HepG2 (cell line): ENCODE results near the gene FRAS1. TPM values are rescaled to one million over a fixed set of nuclear protein-coding genes. Genes with fewer than 3 reads are reported as not detected.

Experiments used
- ATAC-seq: fragments of 200-7000 bp; cut with Tn5 transposase; 3 replicates; pipeline ENCODE4 v1.9.1; 2020; ENCODE audit warnings: mild to moderate bottlenecking, moderate library complexity
- BruUV-seq: library from RNA; stranded (reverse); fragments of 400-500 nt; replicated peaks from 2 replicates; lab custom pipeline; 2021; lab: Mats Ljungman, UMichigan
- CTCF ChIA-PET: fragments of 300-600 bp; formaldehyde crosslinking; extraction: SDS; loops from one replicate; lab custom pipeline; 2021; ENCODE audit warnings: low total read pairs, inconsistent platforms, low intra/inter-chr PET ratio; lab: Yijun Ruan, JAX
- POLR2A ChIA-PET: fragments of 350-600 bp; sonication (Branson Sonifier 250); formaldehyde crosslinking; loops from one replicate; lab custom pipeline; 2020; ENCODE audit warnings: antibody characterized with exemption, inconsistent platforms; lab: Yijun Ruan, JAX
- DNase-seq: peaks from one replicate; pipeline ENCODE4 v3.0.0-alpha.2; 2015; ENCODE audit warnings: low spot score
- FAIRE-seq: peaks from 3 replicates; lab custom pipeline; 2011; peaks lifted over from hg19 to GRCh38; lab: Jason Lieb, UNC
- H2AFZ ChIP-seq: one replicate; pipeline ENCODE4 v1.6.1; 2011; ENCODE audit warnings: low read length, inconsistent platforms
- H3K27ac ChIP-seq: fragments of 300-600 bp; 3 replicates; pipeline ENCODE4 v1.8.0; 2011; ENCODE audit warnings: mixed run types, mild to moderate bottlenecking, mixed read lengths, low read length, inconsistent platforms; ENCODE audit not compliant: insufficient read depth; ENCODE audit errors: extremely low read length
- H3K27me3 ChIP-seq, 2 experiments: fragments of 200-600 bp in 1 of 2; 2 replicates in 1 of 2; 3 replicates in 1 of 2; pipeline versions ENCODE4 v1.6.0 to v1.8.0; 2011; ENCODE audit warnings: low read length in 2 of 2, mild to moderate bottlenecking in 2 of 2, moderate library complexity in 2 of 2, inconsistent platforms in 1 of 2; ENCODE audit not compliant: insufficient read depth in 2 of 2, control insufficient read depth in 1 of 2
- H3K36me3 ChIP-seq, 2 experiments: fragments of 200-600 bp in 1 of 2; replicated peaks in 1 of 2; 2 replicates in 1 of 2; 3 replicates in 1 of 2; pipeline versions ENCODE4 v1.5.1 to v1.8.0; 2011; ENCODE audit warnings: low read length in 2 of 2, inconsistent platforms in 1 of 2; ENCODE audit not compliant: insufficient read depth in 2 of 2, control insufficient read depth in 1 of 2
- H3K4me1 ChIP-seq: 2 replicates; pipeline ENCODE4 v1.5.1; 2012; ENCODE audit warnings: low read length, inconsistent platforms; ENCODE audit not compliant: insufficient read depth
- H3K4me2 ChIP-seq: 2 replicates; pipeline ENCODE4 v1.6.0; 2011; ENCODE audit warnings: low read depth, low read length, inconsistent platforms
- H3K4me3 ChIP-seq, 3 experiments: fragments of 200-600 bp in 1 of 3; sonication (generic), shearing (Covaris generic) in 1 of 3; replicated peaks in 1 of 3; 2 replicates each; pipeline ENCODE4 v1.5.1; 2011 to 2016; ENCODE audit warnings: low read length in 3 of 3, inconsistent platforms in 2 of 3, low read depth in 2 of 3, mild to moderate bottlenecking in 2 of 3, control low read depth in 1 of 3, mixed read lengths in 1 of 3; ENCODE audit not compliant: insufficient read depth in 1 of 3
- H3K79me2 ChIP-seq: one replicate; pipeline ENCODE4 v1.6.1; 2011; ENCODE audit warnings: low read length, inconsistent platforms; ENCODE audit not compliant: insufficient read depth
- H3K9ac ChIP-seq: 2 replicates; pipeline ENCODE4 v1.6.0; 2011; ENCODE audit warnings: mild to moderate bottlenecking, low read depth, low read length, inconsistent platforms; ENCODE audit not compliant: insufficient read depth
- H3K9me3 ChIP-seq: 2 replicates; pipeline ENCODE4 v1.5.1; 2012; ENCODE audit warnings: mild to moderate bottlenecking, low read length
- H4K20me1 ChIP-seq: 2 replicates; pipeline ENCODE4 v1.6.0; 2011; ENCODE audit warnings: inconsistent platforms, mild to moderate bottlenecking, low read length, moderate library complexity; ENCODE audit not compliant: insufficient read depth
- CCAR2 ChIP-seq: fragments of 200-400 bp; formaldehyde crosslinking; optimal IDR thresholded peaks from 2 replicates; pipeline ENCODE3; 2018; ENCODE audit warnings: low read depth, mild to moderate bottlenecking, low read length, moderate library complexity
- CHD4 ChIP-seq: fragments of 200-600 bp; sonication (generic); IDR thresholded peaks from 2 replicates; pipeline ENCODE4 v1.7.0; 2017; ENCODE audit warnings: mild to moderate bottlenecking, low read length, borderline replicate concordance
- DNMT1 ChIP-seq: sonication (generic); formaldehyde crosslinking; IDR thresholded peaks from 2 replicates; pipeline ENCODE4 v1.5.1; 2020; ENCODE audit warnings: mild to moderate bottlenecking, missing genetic modification reagents
- DR1 ChIP-seq: sonication (generic); formaldehyde crosslinking; IDR thresholded peaks from 2 replicates; pipeline ENCODE4 v1.8.0; 2021; ENCODE audit warnings: mild to moderate bottlenecking, missing genetic modification reagents, inconsistent platforms
- E2F1 ChIP-seq: sonication (generic); formaldehyde crosslinking; IDR thresholded peaks from 2 replicates; pipeline ENCODE4 v1.5.0; 2020; ENCODE audit warnings: missing genetic modification reagents
- HDAC6 ChIP-seq: fragments of 200-600 bp; sonication (generic); IDR thresholded peaks from 2 replicates; pipeline ENCODE4 v1.7.0; 2017; ENCODE audit warnings: mild to moderate bottlenecking, antibody characterized with exemption, low read length, low read depth
- HOXD1 ChIP-seq: sonication (generic); formaldehyde crosslinking; IDR thresholded peaks from 2 replicates; pipeline ENCODE4 v1.5.0; 2020; ENCODE audit warnings: missing genetic modification reagents
- KMT2B ChIP-seq: IDR thresholded peaks from 2 replicates; pipeline ENCODE4 v1.6.1; 2016; ENCODE audit warnings: missing genetic modification reagents, missing compliant biosample characterization
- MAFF ChIP-seq: IDR thresholded peaks from 2 replicates; pipeline ENCODE4 v1.6.1; 2011; ENCODE audit warnings: low read depth, low read length, improper control_type of control experiment
- MYNN ChIP-seq: sonication (generic); formaldehyde crosslinking; IDR thresholded peaks from 2 replicates; pipeline ENCODE4 v1.4.0; 2020; ENCODE audit warnings: mild to moderate bottlenecking, low read depth, missing genetic modification reagents
- NCOA5 ChIP-seq: sonication (generic); formaldehyde crosslinking; IDR thresholded peaks from 2 replicates; pipeline ENCODE4 v1.4.0; 2020; ENCODE audit warnings: missing genetic modification reagents
- NFKB2 ChIP-seq: sonication (generic); formaldehyde crosslinking; IDR thresholded peaks from 2 replicates; pipeline ENCODE4 v1.4.0; 2020; ENCODE audit warnings: missing genetic modification reagents, borderline replicate concordance
- POGZ ChIP-seq: sonication (generic); formaldehyde crosslinking; IDR thresholded peaks from 2 replicates; pipeline ENCODE4 v1.4.0; 2020; ENCODE audit warnings: mild to moderate bottlenecking, missing genetic modification reagents
- RORA ChIP-seq: sonication (generic); formaldehyde crosslinking; IDR thresholded peaks from 2 replicates; pipeline ENCODE4 v1.5.0; 2020; ENCODE audit warnings: mild to moderate bottlenecking, missing genetic modification reagents, moderate library complexity
- SCMH1 ChIP-seq: sonication (generic); formaldehyde crosslinking; IDR thresholded peaks from 2 replicates; pipeline ENCODE4 v1.9.0; 2021; ENCODE audit warnings: missing genetic modification reagents, mild to moderate bottlenecking, borderline replicate concordance
- SIN3A ChIP-seq: IDR thresholded peaks from 2 replicates; pipeline ENCODE4 v1.6.1; 2011; ENCODE audit warnings: low read depth, mild to moderate bottlenecking, control low read depth, low read length, borderline replicate concordance
- SMAD3 ChIP-seq: sonication (generic); formaldehyde crosslinking; IDR thresholded peaks from 2 replicates; pipeline ENCODE4 v1.4.0; 2020; ENCODE audit warnings: missing genetic modification reagents
- STAG1 ChIP-seq: sonication (generic); formaldehyde crosslinking; IDR thresholded peaks from 2 replicates; pipeline ENCODE4 v1.4.0; 2020; ENCODE audit warnings: missing genetic modification reagents
- TCF7 ChIP-seq: sonication (generic); IDR thresholded peaks from 2 replicates; pipeline ENCODE4 v1.6.1; 2016; ENCODE audit warnings: antibody characterized with exemption, low read depth
- TEAD2 ChIP-seq: sonication (generic); formaldehyde crosslinking; IDR thresholded peaks from 2 replicates; pipeline ENCODE4 v1.9.0; 2021; ENCODE audit warnings: missing genetic modification reagents
- TERF1 ChIP-seq: sonication (generic); formaldehyde crosslinking; IDR thresholded peaks from 2 replicates; pipeline ENCODE4 v1.8.0; 2022; ENCODE audit warnings: mild to moderate bottlenecking, missing genetic modification reagents, moderate library complexity
- ZNF136 ChIP-seq: sonication (generic); formaldehyde crosslinking; IDR thresholded peaks from 2 replicates; pipeline ENCODE4 v1.8.1; 2022; ENCODE audit warnings: low read depth, mild to moderate bottlenecking, moderate library complexity, missing genetic modification reagents
- ZNF251 ChIP-seq: sonication (generic); formaldehyde crosslinking; IDR thresholded peaks from 2 replicates; pipeline ENCODE4 v1.9.0; 2021; ENCODE audit warnings: mild to moderate bottlenecking, missing genetic modification reagents
- ZNF335 ChIP-seq: sonication (generic); formaldehyde crosslinking; IDR thresholded peaks from 2 replicates; pipeline ENCODE4 v1.4.0; 2020; ENCODE audit warnings: missing genetic modification reagents
- ZNF431 ChIP-seq: sonication (generic); formaldehyde crosslinking; IDR thresholded peaks from 2 replicates; pipeline ENCODE4 v1.9.0; 2022; ENCODE audit warnings: missing genetic modification reagents, low read depth, mild to moderate bottlenecking, borderline replicate concordance
- ZNF589 ChIP-seq: sonication (generic); formaldehyde crosslinking; conservative IDR thresholded peaks from 2 replicates; pipeline ENCODE4 v1.8.0; 2022; ENCODE audit warnings: mild to moderate bottlenecking, moderate library complexity, missing genetic modification reagents
- WGBS: methylation state at CpG from one replicate; pipeline ENCODE4 v1.1.6; 2017; ENCODE audit warnings: low lambda C conversion rate; 5-methylcytosine and 5-hydroxymethylcytosine counted together
- in situ Hi-C: cut with HindIII; loops from 2 replicates; pipeline ENCODE4 v1.10.0; 2017; ENCODE audit warnings: low pct_unique_long_range_greater_than_20kb; ENCODE audit not compliant: extremely low pct_ligation_motif_present
- intact Hi-C: fragments of 100-400 bp; cut with micrococcal nuclease; formaldehyde crosslinking; loops from one replicate; pipeline ENCODE4 v1.10.0; 2022; ENCODE audit not compliant: unreplicated experiment
- polyA plus RNA-seq, 8 experiments: library from polyadenylated mRNA; depleted of rRNA in 3 of 8; stranded (reverse) in 7 of 8; unstranded in 1 of 8; fragments of >200 nt; fragmentation: Illumina TruSeq in 4 of 8; extraction: Trizol in 4 of 8; gene quantifications; 2 replicates each; pipeline versions ENCODE4 v1.2.1 to v1.2.3, GENCODE V29; 2011 to 2016; ENCODE audit warnings: low read depth in 4 of 8, missing spikeins in 1 of 8, mixed read lengths in 1 of 8; ENCODE audit not compliant: insufficient read depth in 1 of 8
- total RNA-seq, 5 experiments: library from RNA; depleted of rRNA; stranded (reverse); fragments of >200 nt; fragmentation: Illumina TruSeq; extraction: Trizol; gene quantifications; 2 replicates each; pipeline ENCODE4 v1.2.3, GENCODE V29; 2016; ENCODE audit warnings: low read depth in 1 of 5

Gene FRAS1
- total and polyA plus RNA-seq, 2 of the 13 experiments (the other 11 are each of a cell fraction or from before 2014, with no cell fraction given): 22.5 to 31.6 TPM

GRCh38 chr4:78059524-78059889 lies 2.4 kb downstream of the FRAS1 start:
- peak overlapping the region; percentile 67 to 97 (median 85) for H3K4me3 ChIP-seq
- no peaks in the 10 kb centered on the region for H3K36me3 ChIP-seq
- peak; percentile 90 for FAIRE-seq
- no TSS peak for BruUV-seq
- DNase-seq: peak; percentile 87
- no peaks in the 10 kb centered on the region; a peak in 1 of 5 replicates for H3K27me3 ChIP-seq
- in situ Hi-C loops (loop anchor here (5.0 kb wide), 1 partner anchor 67 kb away; no protein-coding TSS in a partner anchor), intact Hi-C loops (loop anchor here (1.0 to 10.0 kb wide), 7 partner anchors 42 to 718 kb away; partner anchors contain the start of gene BMP2K)
- 5% methylated on average over 7 of the region's 7 CpGs for WGBS
- H3K4me1 ChIP-seq: peaks cover 46% of the 10 kb centered on the region
- peak; percentile 42 for ATAC-seq
- peaks cover 73% of the 10 kb centered on the region for H3K79me2 ChIP-seq
- H3K9me3 ChIP-seq: no peaks in the 10 kb centered on the region
- H3K27ac ChIP-seq: peak overlapping the region; percentile 86
- peak overlapping the region; percentile 78 for H3K9ac ChIP-seq
- ChIA-PET CTCF (interaction anchor here (1.1 to 2.7 kb wide), 3 partner anchors 65 to 457 kb away, joined by 4 to 15 read pairs (median 10); no protein-coding TSS in a partner anchor), POLR2A (interaction anchor here (0.7 to 2.5 kb wide), 13 partner anchors 15 to 218 kb away, joined by 3 to 13 read pairs (median 4); no protein-coding TSS in a partner anchor)
- peak overlapping the region; percentile 81 for H2AFZ ChIP-seq
- peak overlapping the region; percentile 89 for H3K4me2 ChIP-seq
- peaks cover 8% of the 10 kb centered on the region; the same call in 1 of the 2 replicates for H4K20me1 ChIP-seq
- TF ChIP-seq HDAC6 (no peak), TERF1 (CRISPR knock-in tag) (no peak), ZNF431 (CRISPR knock-in tag) (no peak), ZNF251 (CRISPR knock-in tag) (no peak), E2F1 (CRISPR knock-in tag) (0 out of 2 replicates have a peak, but pooled peaks have one; percentile 0), ZNF335 (CRISPR knock-in tag) (no peak), CHD4 (no peak), TEAD2 (no peak), HOXD1 (no peak), KMT2B (CRISPR knock-in tag) (peak; percentile 50; the same call in 1 of the 2 replicates), NFKB2 (CRISPR knock-in tag) (no peak), POGZ (CRISPR knock-in tag) (peak; percentile 57), CCAR2 (no peak), DR1 (CRISPR knock-in tag) (no peak), MYNN (no peak), MAFF (no peak), RORA (CRISPR knock-in tag) (no peak), ZNF589 (CRISPR knock-in tag) (no peak), NCOA5 (CRISPR knock-in tag) (no peak), TCF7 (no peak), STAG1 (CRISPR knock-in tag) (peak; percentile 81), SMAD3 (CRISPR knock-in tag) (no peak), SIN3A (0 out of 2 replicates have a peak, but pooled peaks have one; percentile 17), DNMT1 (CRISPR knock-in tag) (no peak), ZNF136 (CRISPR knock-in tag) (no peak), SCMH1 (CRISPR knock-in tag) (no peak)
